SK-N-SH (cell line): Measurements from ENCODE around the gene FMN1. TPM values are rescaled to one million over a fixed set of nuclear protein-coding genes. Genes with fewer than 3 reads are reported as not detected.
A peak's percentile ranks its signal among the peaks of the same experiment; 100 is the strongest.

ENCODE experiments used
- CTCF ChIA-PET: fragments of 300-600, 350-600 bp; formaldehyde crosslinking; extraction: SDS; loops from one replicate; lab custom pipeline; 2021; lab: Yijun Ruan, JAX
- POLR2A ChIA-PET: fragments of 350-600 bp; sonication (Branson Sonifier 250); formaldehyde crosslinking; extraction: SDS; loops from one replicate; lab custom pipeline; 2020; ENCODE audit warnings: antibody characterized with exemption, inconsistent platforms; lab: Yijun Ruan, JAX
- DNase-seq: peaks from one replicate; pipeline ENCODE4 v3.0.0; 2012
- H2AFZ ChIP-seq: fragments of 200-600 bp; sonication (generic); 2 replicates; pipeline ENCODE4 v1.8.1; 2016; ENCODE audit warnings: antibody characterized with exemption, mild to moderate bottlenecking, low read depth
- H3F3A ChIP-seq: fragments of 200-600 bp; sonication (generic); replicated peaks from 2 replicates; pipeline ENCODE3; 2016; ENCODE audit warnings: antibody characterized with exemption, mild to moderate bottlenecking; ENCODE audit not compliant: insufficient read depth
- H3K27ac ChIP-seq, 2 experiments: fragments of 200-500 bp in 1 of 2; fragments of 200-600 bp in 1 of 2; sonication (Bioruptor generic) in 1 of 2; sonication (generic), shearing (Covaris generic) in 1 of 2; 2 replicates each; pipeline versions ENCODE4 v1.5.1 to v1.6.1; 2014 to 2016; ENCODE audit warnings: low read depth in 2 of 2, inconsistent platforms in 1 of 2, low read length in 1 of 2, mild to moderate bottlenecking in 1 of 2, mixed read lengths in 1 of 2
- H3K27me3 ChIP-seq: fragments of 200-600 bp; sonication (generic), shearing (Covaris generic); 2 replicates; pipeline ENCODE4 v1.6.1; 2016; ENCODE audit warnings: mixed run types; ENCODE audit not compliant: insufficient read depth
- H3K36me3 ChIP-seq, 2 experiments: fragments of 200-500 bp in 1 of 2; fragments of 200-600 bp in 1 of 2; sonication (Bioruptor generic) in 1 of 2; sonication (generic) in 1 of 2; replicated peaks in 1 of 2; 2 replicates each; pipeline versions ENCODE3 to v1.5.1; 2014 to 2016; ENCODE audit warnings: low read length in 1 of 2, mild to moderate bottlenecking in 1 of 2; ENCODE audit not compliant: insufficient read depth in 2 of 2, control insufficient read depth in 1 of 2
- H3K4me1 ChIP-seq, 2 experiments: fragments of 200-500 bp in 1 of 2; fragments of 200-600 bp in 1 of 2; sonication (Bioruptor generic) in 1 of 2; sonication (generic), shearing (Covaris generic) in 1 of 2; 2 replicates each; pipeline versions ENCODE4 v1.5.1 to v1.6.1; 2014 to 2016; ENCODE audit warnings: low read depth in 1 of 2, low read length in 1 of 2, mixed run types in 1 of 2; ENCODE audit not compliant: insufficient read depth in 2 of 2, control insufficient read depth in 1 of 2
- H3K4me2 ChIP-seq: fragments of 200-600 bp; sonication (generic), shearing (Covaris generic); 2 replicates; pipeline ENCODE4 v1.6.1; 2017; ENCODE audit warnings: mixed run types
- H3K4me3 ChIP-seq, 2 experiments: fragments of 200-500 bp in 1 of 2; fragments of 200-600 bp in 1 of 2; sonication (Bioruptor generic) in 1 of 2; sonication (generic), shearing (Covaris generic) in 1 of 2; 2 replicates each; pipeline versions ENCODE4 v1.5.1 to v1.8.1; 2014 to 2016; ENCODE audit warnings: low read depth in 2 of 2, inconsistent platforms in 1 of 2, low read length in 1 of 2, mild to moderate bottlenecking in 1 of 2, mixed read lengths in 1 of 2, moderate library complexity in 1 of 2
- H3K79me2 ChIP-seq: fragments of 200-600 bp; sonication (generic); 2 replicates; pipeline ENCODE4 v1.8.1; 2017; ENCODE audit warnings: mild to moderate bottlenecking; ENCODE audit not compliant: insufficient read depth
- H3K9ac ChIP-seq: fragments of 200-600 bp; sonication (generic); 2 replicates; pipeline ENCODE4 v1.6.1; 2017; ENCODE audit warnings: mixed run types
- H3K9me2 ChIP-seq: fragments of 200-600 bp; sonication (generic); 2 replicates; pipeline ENCODE4 v1.6.1; 2017; ENCODE audit warnings: mixed run types
- H3K9me3 ChIP-seq: fragments of 200-600 bp; sonication (generic); 2 replicates; pipeline ENCODE4 v1.6.1; 2017; ENCODE audit warnings: mixed run types, mild to moderate bottlenecking, moderate library complexity
- H4K20me1 ChIP-seq: fragments of 200-600 bp; sonication (generic); 2 replicates; pipeline ENCODE4 v1.6.1; 2017; ENCODE audit warnings: mild to moderate bottlenecking, mixed run types; ENCODE audit not compliant: insufficient read depth
- CTCF ChIP-seq: fragments of 200-600 bp; sonication (generic); IDR thresholded peaks from 2 replicates; pipeline ENCODE4 v1.6.1; 2017; ENCODE audit warnings: antibody characterized with exemption, mild to moderate bottlenecking, moderate library complexity
- IRF3 ChIP-seq: fragments of 150-350 bp; IDR thresholded peaks from 2 replicates; pipeline ENCODE4 v1.6.1; 2016; ENCODE audit warnings: mild to moderate bottlenecking, low read depth, low read length
- JUND ChIP-seq: IDR thresholded peaks from 2 replicates; pipeline ENCODE4 v1.4.0; 2012
- REST ChIP-seq: IDR thresholded peaks from 2 replicates; pipeline ENCODE4 v1.6.1; 2012; ENCODE audit warnings: mild to moderate bottlenecking, low read depth, low read length, moderate library complexity
- TAF1 ChIP-seq: IDR thresholded peaks from 2 replicates; pipeline ENCODE4 v1.6.1; 2012; ENCODE audit warnings: low read depth, mild to moderate bottlenecking, low read length, moderate library complexity, borderline replicate concordance
- USF2 ChIP-seq: fragments of 150-350 bp; IDR thresholded peaks from 2 replicates; pipeline ENCODE4 v1.6.1; 2017; ENCODE audit warnings: antibody characterized with exemption, low read length, low read depth, borderline replicate concordance
- whole genome bisulfite sequencing: methylation state at CpG from one replicate; pipeline ENCODE4 v1.1.6; 2017; ENCODE audit warnings: low lambda C conversion rate; 5-methylcytosine and 5-hydroxymethylcytosine counted together
- polyA plus RNA-seq, 3 experiments: library from polyadenylated mRNA; depleted of rRNA; stranded (reverse); fragments of >200 nt; gene quantifications; 2 replicates each; pipeline ENCODE4 v1.2.3, GENCODE V29; 2012

The FMN1 gene
- polyA plus RNA-seq, 1 of the 3 experiments (the other 2 are of a cell fraction) = 9.1 TPM

GRCh38 chr15:32864051-32864450 lies 330.5 kb downstream of the FMN1 start:
- Histone ChIP-seq H3K9me3 (no peaks in the 10 kb centered on the region), H3K9ac (no peak overlapping the region), H3K79me2 (peaks cover 27% of the 10 kb centered on the region; the same call in 1 of the 2 replicates), H3K36me3 (peaks cover 7 to 48% of the 10 kb centered on the region in 2 experiments), H3K27me3 (no peaks in the 10 kb centered on the region), H3F3A (peaks cover 13% of the 10 kb centered on the region), H3K4me1 (peaks cover 4 to 14% of the 10 kb centered on the region in 2 experiments; a peak in 2 of 4 replicates), H2AFZ (no peak overlapping the region), H4K20me1 (no peaks in the 10 kb centered on the region), H3K9me2 (no peaks in the 10 kb centered on the region), H3K4me3 (no peak overlapping the region), H3K27ac (peak overlapping the region in 1 of 2 experiments; percentile 13; a peak in 1 of 4 replicates), H3K4me2 (no peak overlapping the region)
- POLR2A ChIA-PET = no interaction called here
- TF ChIP-seq TAF1 (no peak), USF2 (no peak), IRF3 (no peak), CTCF (no peak)
- WGBS = 79% methylated on average over 1 of the region's 1 CpG
- CTCF ChIA-PET = interaction anchor here (3.0 to 3.9 kb wide), 2 partner anchors 20 to 202 kb away, joined by 10 to 17 read pairs; no protein-coding TSS in a partner anchor
- DNase-seq = no peak

- H3K4me3 ChIP-seq = no peak overlapping the region
- no peak for TF ChIP-seq REST
- no peak for TF ChIP-seq JUND
- H3K36me3 ChIP-seq = peaks cover 5 to 44% of the 10 kb centered on the region in 2 experiments
- H3K27ac ChIP-seq = 0 out of 4 replicates have a peak overlapping the region, but pooled peaks of 1 of the 2 experiments have one; percentile 9
- WGBS = 88% methylated on average over 14 of the region's 14 CpGs
- peak; percentile 13 for DNase-seq
- peaks cover 18% of the 10 kb centered on the region; the same call in 1 of the 2 replicates for H3K79me2 ChIP-seq
- ChIA-PET CTCF (interaction anchor here (0.9 to 3.9 kb wide), 4 partner anchors 13 to 199 kb away, joined by 3 to 17 read pairs (median 7); no protein-coding TSS in a partner anchor), POLR2A (no interaction called here)
- H3K9me3 ChIP-seq = no peaks in the 10 kb centered on the region
- H4K20me1 ChIP-seq = no peaks in the 10 kb centered on the region
- H3F3A ChIP-seq = peaks cover 28% of the 10 kb centered on the region
- no peak overlapping the region for H3K9ac ChIP-seq
- H3K4me1 ChIP-seq = peaks cover 4 to 11% of the 10 kb centered on the region in 2 experiments; a peak in 2 of 4 replicates
- no peak overlapping the region for H2AFZ ChIP-seq
- H3K27me3 ChIP-seq = no peaks in the 10 kb centered on the region
- no peak overlapping the region for H3K4me2 ChIP-seq
- no peaks in the 10 kb centered on the region for H3K9me2 ChIP-seq
Observed at GRCh38 chr15:32861761-32862160, 332.8 kb downstream of the FMN1 start.
